Ectodermal cell (in vitro differentiated cells): Measurements from ENCODE around the gene MBD5.

Source experiments
- H3K27ac ChIP-seq: 2 replicates; pipeline ENCODE4 v1.7.0; 2013; ENCODE audit warnings: mild to moderate bottlenecking, low read depth, low read length; ENCODE audit not compliant: insufficient read depth, poor library complexity, severe bottlenecking
- H3K27me3 ChIP-seq: 2 replicates; pipeline ENCODE4 v1.7.0; 2013; ENCODE audit warnings: mild to moderate bottlenecking, low read length; ENCODE audit not compliant: insufficient read depth, control insufficient read depth, poor library complexity, severe bottlenecking
- H3K36me3 ChIP-seq: one replicate; pipeline ENCODE4 v1.7.0; 2013; ENCODE audit warnings: low read length; ENCODE audit not compliant: control insufficient read depth, insufficient read depth
- H3K4me1 ChIP-seq: one replicate; pipeline ENCODE4 v1.7.0; 2013; ENCODE audit warnings: low read length; ENCODE audit not compliant: control insufficient read depth, insufficient read depth
- H3K4me3 ChIP-seq: 2 replicates; pipeline ENCODE4 v1.7.0; 2013; ENCODE audit warnings: low read depth, low read length, control low read depth; ENCODE audit not compliant: insufficient read depth
- H3K9me3 ChIP-seq: 2 replicates; pipeline ENCODE4 v1.7.0; 2013; ENCODE audit warnings: mild to moderate bottlenecking, low read length, moderate library complexity; ENCODE audit not compliant: control insufficient read depth
- WGBS, 2 experiments: methylation state at CpG; one replicate each; pipeline ENCODE4 v1.1.7; 2013; ENCODE audit warnings: missing lambda C conversion rate in 2 of 2; 5-methylcytosine and 5-hydroxymethylcytosine counted together

The MBD5 gene

GRCh38 chr2:148106331-148106730 lies 85.4 kb downstream of the MBD5 start:
- no peak overlapping the region for H3K27ac ChIP-seq

GRCh38 chr2:148108385-148108784 lies 87.5 kb downstream of the MBD5 start:
- H3K27me3 ChIP-seq, result no peaks in the 10 kb centered on the region
- 94 to 97% methylated on average over 5 of the region's 5 CpGs for WGBS, 2 experiments
- no peaks in the 10 kb centered on the region for H3K36me3 ChIP-seq
- no peak overlapping the region for H3K4me3 ChIP-seq
- H3K27ac ChIP-seq, result no peak overlapping the region
- no peaks in the 10 kb centered on the region for H3K9me3 ChIP-seq
- H3K4me1 ChIP-seq, result no peaks in the 10 kb centered on the region

More at GRCh38 chr2:148106331-148106730, 85.4 kb downstream of the MBD5 start:
- Histone ChIP-seq H3K4me3 (no peak overlapping the region), H3K4me1 (no peaks in the 10 kb centered on the region), H3K27me3 (no peaks in the 10 kb centered on the region), H3K9me3 (no peaks in the 10 kb centered on the region), H3K36me3 (no peaks in the 10 kb centered on the region)

- Histone ChIP-seq H3K9me3 (no peaks in the 10 kb centered on the region), H3K4me3 (no peak overlapping the region), H3K27me3 (no peaks in the 10 kb centered on the region), H3K4me1 (no peaks in the 10 kb centered on the region), H3K27ac (no peak overlapping the region), H3K36me3 (no peaks in the 10 kb centered on the region)
- WGBS, 2 experiments, result 91 to 100% methylated on average over 1 of the region's 1 CpG
Observed at GRCh38 chr2:148110184-148110583, 89.3 kb downstream of the MBD5 start.

- Histone ChIP-seq H3K27me3 (no peaks in the 10 kb centered on the region), H3K4me3 (no peak overlapping the region), H3K4me1 (no peaks in the 10 kb centered on the region), H3K27ac (no peak overlapping the region), H3K9me3 (no peaks in the 10 kb centered on the region), H3K36me3 (no peaks in the 10 kb centered on the region)
Observed at GRCh38 chr2:148122788-148123187, 101.9 kb downstream of the MBD5 start.

GRCh38 chr2:148124271-148124670 lies 103.4 kb downstream of the MBD5 start:
- Histone ChIP-seq H3K4me3 (no peak overlapping the region), H3K9me3 (no peaks in the 10 kb centered on the region), H3K4me1 (no peaks in the 10 kb centered on the region), H3K27me3 (no peaks in the 10 kb centered on the region), H3K27ac (no peak overlapping the region), H3K36me3 (no peaks in the 10 kb centered on the region)
- 89 to 94% methylated on average over 2 of the region's 2 CpGs for WGBS, 2 experiments

GRCh38 chr2:148130581-148130980 lies 109.7 kb downstream of the MBD5 start:
- no peaks in the 10 kb centered on the region for H3K4me1 ChIP-seq
- H3K9me3 ChIP-seq, result no peaks in the 10 kb centered on the region
- WGBS, 2 experiments, result 79 to 80% methylated on average over 3 of the region's 3 CpGs
- H3K27ac ChIP-seq, result no peak overlapping the region
- no peaks in the 10 kb centered on the region for H3K27me3 ChIP-seq
- no peak overlapping the region for H3K4me3 ChIP-seq
- H3K36me3 ChIP-seq, result no peaks in the 10 kb centered on the region

- H3K9me3 ChIP-seq, result no peaks in the 10 kb centered on the region
- H3K36me3 ChIP-seq, result no peaks in the 10 kb centered on the region
- H3K4me3 ChIP-seq, result no peak overlapping the region
- WGBS, 2 experiments, result 100% methylated on average over 1 of the region's 1 CpG; no CpG with 5 or more reads in 1 of the 2 experiments
- no peaks in the 10 kb centered on the region for H3K4me1 ChIP-seq
- no peak overlapping the region for H3K27ac ChIP-seq
- H3K27me3 ChIP-seq, result no peaks in the 10 kb centered on the region
Observed at GRCh38 chr2:148132412-148132811, 111.5 kb downstream of the MBD5 start.

GRCh38 chr2:148135705-148136104 lies 114.8 kb downstream of the MBD5 start:
- no peaks in the 10 kb centered on the region for H3K4me1 ChIP-seq
- no peaks in the 10 kb centered on the region for H3K9me3 ChIP-seq
- H3K4me3 ChIP-seq, result no peak overlapping the region
- WGBS, 2 experiments, result 91 to 99% methylated on average over 3 of the region's 3 CpGs
- no peak overlapping the region for H3K27ac ChIP-seq
- no peaks in the 10 kb centered on the region for H3K36me3 ChIP-seq
- H3K27me3 ChIP-seq, result no peaks in the 10 kb centered on the region

- no peaks in the 10 kb centered on the region for H3K9me3 ChIP-seq
- no peaks in the 10 kb centered on the region for H3K27me3 ChIP-seq
- no peak overlapping the region for H3K4me3 ChIP-seq
- WGBS, 2 experiments, result 93% methylated on average over 1 of the region's 1 CpG; no CpG with 5 or more reads in 1 of the 2 experiments
- H3K36me3 ChIP-seq, result no peaks in the 10 kb centered on the region
- no peaks in the 10 kb centered on the region for H3K4me1 ChIP-seq
- no peak overlapping the region for H3K27ac ChIP-seq
Observed at GRCh38 chr2:148136441-148136840, 115.5 kb downstream of the MBD5 start.

GRCh38 chr2:148161909-148162435 lies 141.1 kb downstream of the MBD5 start:
- no peaks in the 10 kb centered on the region for H3K36me3 ChIP-seq
- no peaks in the 10 kb centered on the region for H3K27me3 ChIP-seq
- H3K4me3 ChIP-seq, result no peak overlapping the region
- 92 to 100% methylated on average over 1 of the region's 2 CpGs for WGBS, 2 experiments
- no peak overlapping the region for H3K27ac ChIP-seq
- H3K4me1 ChIP-seq, result no peaks in the 10 kb centered on the region
- H3K9me3 ChIP-seq, result no peaks in the 10 kb centered on the region

- Histone ChIP-seq H3K4me3 (no peak overlapping the region), H3K4me1 (no peaks in the 10 kb centered on the region), H3K9me3 (no peaks in the 10 kb centered on the region), H3K36me3 (no peaks in the 10 kb centered on the region), H3K27me3 (no peaks in the 10 kb centered on the region), H3K27ac (no peak overlapping the region)
Observed at GRCh38 chr2:148162871-148163270, 142.0 kb downstream of the MBD5 start.
